ENCODE data around the gene MTHFSD. TPM values are rescaled to one million over a fixed set of nuclear protein-coding genes. Genes with fewer than 3 reads are reported as not detected.

The MTHFSD gene
- total RNA-seq, 1 experiment from 2014 or later = 11.9 TPM

DNA sequence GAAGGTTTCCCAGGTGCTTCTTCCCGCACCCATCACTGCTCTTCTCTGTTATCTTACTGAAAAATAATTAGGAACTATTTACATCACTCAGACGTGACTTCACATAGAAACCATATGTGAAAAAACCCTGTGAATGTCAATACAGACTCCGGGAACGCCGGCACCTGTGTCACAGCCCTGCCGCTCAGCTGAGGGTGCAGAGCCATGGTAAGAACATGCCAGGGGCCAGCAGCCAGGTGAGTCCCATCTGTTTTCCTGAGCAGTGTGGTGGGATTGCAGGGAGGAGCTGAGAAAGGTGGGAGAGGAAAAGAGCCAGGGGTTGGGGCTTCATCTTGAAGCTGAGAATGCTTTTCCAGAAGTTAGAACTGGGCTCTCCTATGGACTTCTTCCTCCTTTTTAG lies 31.0 kb downstream of the MTHFSD start:
- DNase-seq = no peak
- H3K27ac ChIP-seq (ENCODE audit: low read length) = no peak overlapping the region
- H3K4me2 ChIP-seq (ENCODE audit: low read length) = no peak overlapping the region
- H3K4me1 ChIP-seq (ENCODE audit: insufficient read depth, low read length) = 0 out of 2 replicates have a peak, but pooled peaks cover 6% of the 10 kb centered on the region
- H3K36me3 ChIP-seq (ENCODE audit: low read depth, low read length) = no peaks in the 10 kb centered on the region
- no peaks in the 10 kb centered on the region for H4K20me1 ChIP-seq (ENCODE audit: low read length)
- no TSS peak for BruUV-seq (replicated peaks)
- intact Hi-C loops (cut with micrococcal nuclease) = no loop called here
- no peaks in the 10 kb centered on the region for H3F3A ChIP-seq (ENCODE audit: low read length, unreplicated experiment)
- no peaks in the 10 kb centered on the region for H3K9me2 ChIP-seq (replicated peaks; ENCODE audit: low read length)
- H3K4me3 ChIP-seq (ENCODE audit: low read length) = no peak overlapping the region
- H3K27me3 ChIP-seq (ENCODE audit: low read length) = 0 out of 2 replicates have a peak, but pooled peaks cover 12% of the 10 kb centered on the region
- no peak for TF ChIP-seq CTCF (conservative IDR thresholded peaks at IDR 0.05; ENCODE audit: low read depth, low read length)
- no peak for TF ChIP-seq EZH2phosphoT487 (IDR thresholded peaks at IDR 0.05; ENCODE audit: borderline replicate concordance, low read length)
- no peak for TF ChIP-seq EZH2 (IDR thresholded peaks at IDR 0.05; ENCODE audit: low read length, unreplicated experiment)
- H3K79me2 ChIP-seq (ENCODE audit: low read length) = no peaks in the 10 kb centered on the region
- no peak for ATAC-seq
- ChIA-PET POLR2A (ENCODE audit: unreplicated experiment) (no interaction called here), CTCF (no interaction called here)
- no peaks in the 10 kb centered on the region for H3K9me3 ChIP-seq (ENCODE audit: low read length)
- no peak overlapping the region for H2AFZ ChIP-seq (ENCODE audit: low read length)
- no peak overlapping the region for H3K9ac ChIP-seq (ENCODE audit: low read length)

GRCh38 chr16:86523166-86523740 lies 31.8 kb downstream of the MTHFSD start:
- TF ChIP-seq EZH2 (IDR thresholded peaks at IDR 0.05; ENCODE audit: low read length, unreplicated experiment) (no peak), EZH2phosphoT487 (IDR thresholded peaks at IDR 0.05; ENCODE audit: borderline replicate concordance, low read length) (no peak), CTCF (conservative IDR thresholded peaks at IDR 0.05; ENCODE audit: low read depth, low read length) (no peak)
- Histone ChIP-seq H3K4me2 (ENCODE audit: low read length) (no peak overlapping the region), H3K9me2 (replicated peaks; ENCODE audit: low read length) (no peaks in the 10 kb centered on the region), H3K36me3 (ENCODE audit: low read depth, low read length) (no peaks in the 10 kb centered on the region), H3K4me1 (ENCODE audit: insufficient read depth, low read length) (0 out of 2 replicates have a peak, but pooled peaks cover 6% of the 10 kb centered on the region), H3K9ac (ENCODE audit: low read length) (no peak overlapping the region), H4K20me1 (ENCODE audit: low read length) (no peaks in the 10 kb centered on the region), H3F3A (ENCODE audit: low read length, unreplicated experiment) (no peaks in the 10 kb centered on the region), H3K79me2 (ENCODE audit: low read length) (no peaks in the 10 kb centered on the region), H3K27ac (ENCODE audit: low read length) (no peak overlapping the region), H3K9me3 (ENCODE audit: low read length) (no peaks in the 10 kb centered on the region), H3K27me3 (ENCODE audit: low read length) (0 out of 2 replicates have a peak, but pooled peaks cover 12% of the 10 kb centered on the region), H2AFZ (ENCODE audit: low read length) (no peak overlapping the region), H3K4me3 (ENCODE audit: low read length) (no peak overlapping the region)
- ChIA-PET CTCF (interaction anchor here (0.6 kb wide), 1 partner anchor 538 kb away, joined by 3 read pairs; no protein-coding TSS in a partner anchor), POLR2A (ENCODE audit: unreplicated experiment) (no interaction called here)
- DNase-seq (no peak), ATAC-seq (no peak)
- intact Hi-C loops (cut with micrococcal nuclease) = no loop called here
- no TSS peak for BruUV-seq (replicated peaks)

DNA sequence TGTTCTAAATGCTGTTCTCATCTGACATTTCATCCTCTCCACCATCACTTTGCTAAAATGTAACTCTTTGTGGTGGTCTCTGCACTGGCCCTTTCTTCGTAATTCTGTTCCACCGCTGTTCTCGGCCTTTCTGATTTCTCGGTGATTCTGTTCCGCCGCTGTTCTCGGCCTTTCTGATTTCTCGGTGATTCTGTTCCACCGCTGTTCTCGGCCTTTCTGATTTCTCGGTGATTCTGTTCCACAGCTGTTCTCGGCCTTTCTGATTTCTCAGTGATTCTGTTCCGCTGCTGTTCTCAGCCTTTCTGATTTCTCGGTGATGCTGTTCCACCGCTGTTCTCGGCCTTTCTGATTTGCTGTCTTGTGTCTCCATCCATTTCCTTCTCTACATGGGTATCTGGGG lies 32.4 kb downstream of the MTHFSD start:
- Histone ChIP-seq H3K4me1 (ENCODE audit: insufficient read depth, low read length) (0 out of 2 replicates have a peak, but pooled peaks cover 6% of the 10 kb centered on the region), H4K20me1 (ENCODE audit: low read length) (no peaks in the 10 kb centered on the region), H3K4me2 (ENCODE audit: low read length) (no peak overlapping the region), H3K4me3 (ENCODE audit: low read length) (no peak overlapping the region), H3K27ac (ENCODE audit: low read length) (no peak overlapping the region), H3K9me2 (replicated peaks; ENCODE audit: low read length) (no peaks in the 10 kb centered on the region), H3K79me2 (ENCODE audit: low read length) (no peaks in the 10 kb centered on the region), H3K9me3 (ENCODE audit: low read length) (no peaks in the 10 kb centered on the region), H3F3A (ENCODE audit: low read length, unreplicated experiment) (no peaks in the 10 kb centered on the region), H2AFZ (ENCODE audit: low read length) (no peak overlapping the region), H3K36me3 (ENCODE audit: low read depth, low read length) (no peaks in the 10 kb centered on the region), H3K9ac (ENCODE audit: low read length) (no peak overlapping the region), H3K27me3 (ENCODE audit: low read length) (0 out of 2 replicates have a peak, but pooled peaks cover 12% of the 10 kb centered on the region)
- ATAC-seq (no peak), DNase-seq (no peak)
- BruUV-seq (replicated peaks) = no TSS peak
- ChIA-PET CTCF (no interaction called here), POLR2A (ENCODE audit: unreplicated experiment) (no interaction called here)
- intact Hi-C loops (cut with micrococcal nuclease) = no loop called here
- TF ChIP-seq EZH2 (IDR thresholded peaks at IDR 0.05; ENCODE audit: low read length, unreplicated experiment) (no peak), EZH2phosphoT487 (IDR thresholded peaks at IDR 0.05; ENCODE audit: borderline replicate concordance, low read length) (no peak), CTCF (conservative IDR thresholded peaks at IDR 0.05; ENCODE audit: low read depth, low read length) (no peak)
